ENCODE data around the gene GBP3.

- TF ChIP-seq EP300 (IDR thresholded peaks at IDR 0.05): no peak
- TF ChIP-seq POLR2AphosphoS5 (IDR thresholded peaks at IDR 0.05): no peak
- no peak for TF ChIP-seq CTCF (IDR thresholded peaks at IDR 0.05)
These were observed 60.9 kb downstream of the GBP3 start for GRCh38 chr1:88961647-88962275.
